M059J (cell line): ENCODE measurements around the gene KLHDC10. TPM values are rescaled to one million over a fixed set of nuclear protein-coding genes. Genes with fewer than 3 reads are reported as not detected.
"Not testable (repeated sequence)": the region's sequence is repeated elsewhere in the genome, so short reads cannot be mapped to it uniquely, and the experiment has no call there.

Experiments
- DNase-seq: peaks from one replicate; pipeline ENCODE4 v3.0.0-alpha.2; 2012; ENCODE audit warnings: low read depth
- total RNA-seq: library from RNA; depleted of rRNA; stranded (reverse); fragments of >200 nt; shearing (Covaris generic); gene quantifications from 2 replicates; pipeline ENCODE4 v1.2.3, GENCODE V29; 2014

Gene KLHDC10
- total RNA-seq, 1 experiment from 2014 or later: 36.6 TPM

- peak; percentile 89 for DNase-seq
Observed at GRCh38 chr7:130071701-130072622, 1.6 kb downstream of the KLHDC10 start.

- no peak for DNase-seq
Observed at GRCh38 chr7:130079846-130080394, 9.6 kb downstream of the KLHDC10 start.

- not testable (repeated sequence) for DNase-seq
Observed at GRCh38 chr7:130083497-130083896, 13.2 kb downstream of the KLHDC10 start.

- peak; percentile 50 for DNase-seq
Observed at GRCh38 chr7:130084037-130084875, 13.9 kb downstream of the KLHDC10 start.

GRCh38 chr7:130085235-130085634, 14.9 kb downstream of the KLHDC10 start:
- not testable (repeated sequence) for DNase-seq

GRCh38 chr7:130086938-130087337, 16.6 kb downstream of the KLHDC10 start:
- no peak for DNase-seq

GRCh38 chr7:130087364-130087763, 17.0 kb downstream of the KLHDC10 start:
- no peak for DNase-seq

- DNase-seq: no peak
Observed at GRCh38 chr7:130090745-130091532, 20.6 kb downstream of the KLHDC10 start.

GRCh38 chr7:130091999-130092398, 21.7 kb downstream of the KLHDC10 start:
- DNase-seq: no peak

- DNase-seq: no peak
Observed at GRCh38 chr7:130092598-130092997, 22.3 kb downstream of the KLHDC10 start.

GRCh38 chr7:130095812-130096211, 25.5 kb downstream of the KLHDC10 start:
- peak; percentile 32 for DNase-seq

- DNase-seq: no peak
Observed at GRCh38 chr7:130096243-130096827, 26.0 kb downstream of the KLHDC10 start.

- DNase-seq: peak; percentile 7
Observed at GRCh38 chr7:130099331-130099730, 29.0 kb downstream of the KLHDC10 start.

- DNase-seq: no peak
Observed at GRCh38 chr7:130102588-130102987, 32.3 kb downstream of the KLHDC10 start.

GRCh38 chr7:130107949-130108674, 37.8 kb downstream of the KLHDC10 start:
- no peak for DNase-seq

GRCh38 chr7:130108809-130109208, 38.5 kb downstream of the KLHDC10 start:
- no peak for DNase-seq

GRCh38 chr7:130112093-130112492, 41.8 kb downstream of the KLHDC10 start:
- DNase-seq: no peak

GRCh38 chr7:130112662-130113425, 42.5 kb downstream of the KLHDC10 start:
- no peak for DNase-seq

- DNase-seq: not testable (repeated sequence)
Observed at GRCh38 chr7:130113426-130113805, 43.1 kb downstream of the KLHDC10 start.

- no peak for DNase-seq
Observed at GRCh38 chr7:130113887-130114286, 43.6 kb downstream of the KLHDC10 start.
